ENCODE data around the gene GHSR. TPM values are rescaled to one million over a fixed set of nuclear protein-coding genes. Genes with fewer than 3 reads are reported as not detected.

GHSR gene
- total RNA-seq, 1 experiment from 2014 or later = not detected

DNA sequence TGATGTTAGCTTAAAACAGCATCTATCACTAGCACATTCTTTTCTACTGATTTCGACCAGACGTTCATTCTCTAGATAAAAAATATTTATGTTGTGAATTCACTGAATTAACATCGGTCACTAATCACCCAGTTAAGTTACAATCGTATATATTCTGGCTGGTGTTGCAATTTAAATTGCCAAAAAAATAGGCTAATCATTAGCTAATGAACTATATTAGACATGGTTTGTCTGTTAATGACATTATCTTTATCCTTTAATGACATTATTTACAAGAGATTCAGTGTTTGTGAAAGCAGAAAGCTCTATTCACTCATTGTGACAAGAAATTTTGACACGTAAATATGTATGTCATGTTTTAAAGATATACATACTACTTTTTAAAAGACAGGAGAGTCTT, 6.7 kb downstream of the GHSR start:
- Histone ChIP-seq H3F3A (ENCODE audit: low read length, unreplicated experiment) (no peaks in the 10 kb centered on the region), H3K27ac (ENCODE audit: low read length) (no peak overlapping the region), H3K4me3 (ENCODE audit: low read length) (no peak overlapping the region), H3K9me3 (ENCODE audit: low read length) (no peaks in the 10 kb centered on the region), H3K9me2 (replicated peaks; ENCODE audit: low read length) (no peaks in the 10 kb centered on the region), H3K36me3 (ENCODE audit: low read depth, low read length) (no peaks in the 10 kb centered on the region), H3K27me3 (ENCODE audit: low read length) (no peaks in the 10 kb centered on the region; the same call in 1 of the 2 replicates), H2AFZ (ENCODE audit: low read length) (no peak overlapping the region), H3K4me1 (ENCODE audit: insufficient read depth, low read length) (peaks cover 8% of the 10 kb centered on the region), H3K9ac (ENCODE audit: low read length) (no peak overlapping the region), H3K79me2 (ENCODE audit: low read length) (no peaks in the 10 kb centered on the region), H3K4me2 (ENCODE audit: low read length) (no peak overlapping the region), H4K20me1 (ENCODE audit: low read length) (no peaks in the 10 kb centered on the region)
- TF ChIP-seq EZH2phosphoT487 (IDR thresholded peaks at IDR 0.05; ENCODE audit: borderline replicate concordance, low read length) (no peak), EZH2 (IDR thresholded peaks at IDR 0.05; ENCODE audit: low read length, unreplicated experiment) (no peak)
- TF ChIP-seq, protein P1, sequence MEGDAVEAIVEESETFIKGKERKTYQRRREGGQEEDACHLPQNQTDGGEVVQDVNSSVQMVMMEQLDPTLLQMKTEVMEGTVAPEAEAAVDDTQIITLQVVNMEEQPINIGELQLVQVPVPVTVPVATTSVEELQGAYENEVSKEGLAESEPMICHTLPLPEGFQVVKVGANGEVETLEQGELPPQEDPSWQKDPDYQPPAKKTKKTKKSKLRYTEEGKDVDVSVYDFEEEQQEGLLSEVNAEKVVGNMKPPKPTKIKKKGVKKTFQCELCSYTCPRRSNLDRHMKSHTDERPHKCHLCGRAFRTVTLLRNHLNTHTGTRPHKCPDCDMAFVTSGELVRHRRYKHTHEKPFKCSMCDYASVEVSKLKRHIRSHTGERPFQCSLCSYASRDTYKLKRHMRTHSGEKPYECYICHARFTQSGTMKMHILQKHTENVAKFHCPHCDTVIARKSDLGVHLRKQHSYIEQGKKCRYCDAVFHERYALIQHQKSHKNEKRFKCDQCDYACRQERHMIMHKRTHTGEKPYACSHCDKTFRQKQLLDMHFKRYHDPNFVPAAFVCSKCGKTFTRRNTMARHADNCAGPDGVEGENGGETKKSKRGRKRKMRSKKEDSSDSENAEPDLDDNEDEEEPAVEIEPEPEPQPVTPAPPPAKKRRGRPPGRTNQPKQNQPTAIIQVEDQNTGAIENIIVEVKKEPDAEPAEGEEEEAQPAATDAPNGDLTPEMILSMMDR (conservative IDR thresholded peaks at IDR 0.05; ENCODE audit: low read depth, low read length) = no peak
- no peak for ATAC-seq
- DNase-seq = no peak
- CTCF ChIA-PET = no interaction called here
- intact Hi-C loops (cut with micrococcal nuclease) = no loop called here
- POLR2A ChIA-PET (ENCODE audit: unreplicated experiment) = no interaction called here
- no TSS peak for BruUV-seq (replicated peaks)

DNA sequence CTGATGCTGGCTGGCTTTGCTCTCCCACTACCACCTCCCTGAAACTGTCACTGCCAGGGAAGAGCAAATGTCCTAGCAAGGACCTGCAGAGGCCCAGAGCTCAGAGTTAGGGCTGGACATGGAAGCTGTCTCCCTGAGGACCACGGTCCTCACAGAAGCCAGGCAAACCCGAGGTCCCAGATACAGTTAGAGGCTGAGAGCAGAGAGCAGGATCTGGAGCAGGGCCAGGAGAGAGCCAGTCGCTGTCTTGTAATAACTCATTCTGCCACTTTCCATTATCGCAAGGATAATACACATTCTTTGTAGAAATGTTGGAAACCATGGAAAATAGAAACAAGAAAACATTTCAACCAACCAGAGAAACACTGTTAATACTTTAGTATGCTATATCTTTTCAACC, 10.1 kb downstream of the GHSR start:
- Histone ChIP-seq H3K4me3 (ENCODE audit: low read length) (no peak overlapping the region), H4K20me1 (ENCODE audit: low read length) (no peaks in the 10 kb centered on the region), H3K4me2 (ENCODE audit: low read length) (no peak overlapping the region), H3K9me3 (ENCODE audit: low read length) (no peaks in the 10 kb centered on the region), H3F3A (ENCODE audit: low read length, unreplicated experiment) (no peaks in the 10 kb centered on the region), H3K27me3 (ENCODE audit: low read length) (no peaks in the 10 kb centered on the region), H3K4me1 (ENCODE audit: insufficient read depth, low read length) (no peaks in the 10 kb centered on the region), H3K9me2 (replicated peaks; ENCODE audit: low read length) (no peaks in the 10 kb centered on the region), H3K79me2 (ENCODE audit: low read length) (no peaks in the 10 kb centered on the region), H3K9ac (ENCODE audit: low read length) (no peak overlapping the region), H3K36me3 (ENCODE audit: low read depth, low read length) (no peaks in the 10 kb centered on the region), H2AFZ (ENCODE audit: low read length) (no peak overlapping the region), H3K27ac (ENCODE audit: low read length) (no peak overlapping the region)
- intact Hi-C loops (cut with micrococcal nuclease) = no loop called here
- POLR2A ChIA-PET (ENCODE audit: unreplicated experiment) = no interaction called here
- ATAC-seq (no peak), DNase-seq (no peak)
- no peak for TF ChIP-seq EZH2 (IDR thresholded peaks at IDR 0.05; ENCODE audit: low read length, unreplicated experiment)
- no peak for TF ChIP-seq EZH2phosphoT487 (IDR thresholded peaks at IDR 0.05; ENCODE audit: borderline replicate concordance, low read length)
- TF ChIP-seq, protein P1 (conservative IDR thresholded peaks at IDR 0.05; ENCODE audit: low read depth, low read length) = no peak
- CTCF ChIA-PET = no interaction called here
- BruUV-seq (replicated peaks) = no TSS peak

DNA sequence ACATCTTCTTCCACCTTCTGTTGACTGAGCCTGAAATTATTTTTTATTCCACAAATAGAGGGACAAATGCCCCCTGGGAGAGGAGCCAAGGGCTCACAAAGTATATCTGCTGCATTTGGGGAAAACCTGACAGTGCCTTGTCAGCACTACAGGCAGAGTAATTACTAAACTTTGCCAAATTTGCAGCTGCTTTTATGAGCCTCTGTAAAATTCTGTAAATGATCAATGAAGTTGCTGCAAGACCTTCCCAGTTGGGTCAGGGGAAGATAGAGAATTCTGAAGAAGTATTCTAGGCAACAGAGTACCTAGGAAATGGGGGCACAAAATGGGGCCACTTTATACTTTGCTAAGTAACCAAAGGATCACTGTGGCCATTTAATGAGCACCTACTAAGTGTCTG, 10.5 kb downstream of the GHSR start:
- intact Hi-C loops (cut with micrococcal nuclease) = no loop called here
- ChIA-PET CTCF (no interaction called here), POLR2A (ENCODE audit: unreplicated experiment) (no interaction called here)
- H3F3A ChIP-seq (ENCODE audit: low read length, unreplicated experiment) = no peaks in the 10 kb centered on the region
- H4K20me1 ChIP-seq (ENCODE audit: low read length) = no peaks in the 10 kb centered on the region
- no peak overlapping the region for H3K9ac ChIP-seq (ENCODE audit: low read length)
- H3K36me3 ChIP-seq (ENCODE audit: low read depth, low read length) = no peaks in the 10 kb centered on the region
- no peaks in the 10 kb centered on the region for H3K9me2 ChIP-seq (replicated peaks; ENCODE audit: low read length)
- no peaks in the 10 kb centered on the region for H3K9me3 ChIP-seq (ENCODE audit: low read length)
- no peak overlapping the region for H3K4me2 ChIP-seq (ENCODE audit: low read length)
- no peaks in the 10 kb centered on the region for H3K79me2 ChIP-seq (ENCODE audit: low read length)
- BruUV-seq (replicated peaks) = no TSS peak
- no peak overlapping the region for H2AFZ ChIP-seq (ENCODE audit: low read length)
- H3K27me3 ChIP-seq (ENCODE audit: low read length) = no peaks in the 10 kb centered on the region
- H3K4me3 ChIP-seq (ENCODE audit: low read length) = no peak overlapping the region
- no peak for DNase-seq
- no peak overlapping the region for H3K27ac ChIP-seq (ENCODE audit: low read length)
- no peaks in the 10 kb centered on the region for H3K4me1 ChIP-seq (ENCODE audit: insufficient read depth, low read length)
- no peak for ATAC-seq
- TF ChIP-seq EZH2 (IDR thresholded peaks at IDR 0.05; ENCODE audit: low read length, unreplicated experiment) (no peak), EZH2phosphoT487 (IDR thresholded peaks at IDR 0.05; ENCODE audit: borderline replicate concordance, low read length) (no peak)
- TF ChIP-seq, protein P1 (conservative IDR thresholded peaks at IDR 0.05; ENCODE audit: low read depth, low read length) = no peak
